ENCODE data around the gene CAND2.
"Not testable (repeated sequence)": the region's sequence is repeated elsewhere in the genome, so short reads cannot be mapped to it uniquely, and the experiment has no call there.

The CAND2 gene

DNA sequence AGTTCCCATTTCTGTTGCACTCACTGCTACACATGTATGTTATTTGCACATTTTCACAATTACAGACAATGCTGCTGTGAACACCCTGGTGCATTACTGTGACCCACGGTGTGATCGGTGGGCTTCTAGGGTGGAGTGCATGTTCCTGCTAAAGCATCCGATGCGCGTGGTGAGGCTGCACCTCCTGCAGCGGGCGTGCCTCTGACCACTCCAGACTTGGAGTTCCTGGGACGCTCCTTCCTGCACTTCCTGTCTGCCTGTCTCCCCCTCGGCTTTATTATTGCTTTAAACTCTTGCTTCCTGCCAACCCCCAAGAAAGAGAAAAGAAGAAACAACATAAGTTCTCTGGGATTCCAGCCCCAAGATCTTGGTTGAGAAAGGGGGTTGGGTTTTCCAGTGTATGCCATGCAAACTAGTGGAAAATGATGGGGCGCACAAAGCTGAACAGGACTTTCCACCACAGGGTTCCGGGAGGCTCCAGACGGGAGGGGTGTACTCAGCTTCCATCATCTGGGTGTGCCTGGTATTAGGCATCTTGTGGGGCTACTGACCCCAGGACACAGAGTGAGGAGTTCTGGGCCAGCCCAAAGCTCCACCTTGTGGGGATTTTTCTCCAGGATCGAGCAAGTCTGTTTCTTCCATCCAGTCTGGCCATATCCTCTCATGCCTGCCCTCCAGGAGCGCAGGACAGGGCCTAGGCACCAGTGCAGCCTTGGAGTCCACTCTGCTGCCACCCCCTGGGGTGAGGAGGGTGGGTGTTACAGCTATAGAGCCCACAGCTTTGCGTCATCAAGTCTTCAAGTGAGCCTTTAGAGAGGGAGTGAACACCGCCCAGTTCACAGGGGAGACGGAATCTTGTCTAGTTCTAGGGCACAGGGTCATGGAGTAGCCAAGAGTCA, 33.7 kb downstream of the CAND2 start:
- DNase-seq (ENCODE audit: low read depth in 2 of 3, low spot score in 2 of 3), result no peak

DNA sequence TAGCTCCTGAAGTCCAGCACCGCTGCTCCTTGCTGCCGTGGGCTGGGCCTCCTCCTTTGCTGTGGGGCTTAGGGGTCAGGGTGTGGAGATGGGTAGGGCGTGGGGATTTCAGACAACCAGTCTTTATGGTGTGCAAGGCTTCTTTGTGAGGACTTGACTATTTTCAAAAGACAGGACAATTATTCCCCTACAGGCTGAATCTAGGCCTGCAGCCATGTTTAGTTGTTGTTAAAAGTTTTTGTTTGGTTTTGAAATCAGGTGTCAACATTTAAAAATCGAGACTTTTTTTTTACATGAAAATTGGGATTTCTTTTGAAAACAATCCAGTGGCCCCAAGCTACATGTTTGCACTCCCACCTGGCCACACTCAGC, 34.3 kb downstream of the CAND2 start:
- no peak for DNase-seq (ENCODE audit: low read depth in 2 of 3, low spot score in 2 of 3)

- DNase-seq (ENCODE audit: low read depth in 2 of 3, low spot score in 2 of 3), result no peak
Measured at GRCh38 chr3:12831301-12831866, 34.9 kb downstream of the CAND2 start.

GRCh38 chr3:12832350-12833221, 36.1 kb downstream of the CAND2 start:
- DNase-seq (ENCODE audit: low read depth in 2 of 3, low spot score in 2 of 3), result no peak

- DNase-seq (ENCODE audit: low read depth in 2 of 3, low spot score in 2 of 3), result no peak
Measured at GRCh38 chr3:12833222-12834161, 37.0 kb downstream of the CAND2 start.

DNA sequence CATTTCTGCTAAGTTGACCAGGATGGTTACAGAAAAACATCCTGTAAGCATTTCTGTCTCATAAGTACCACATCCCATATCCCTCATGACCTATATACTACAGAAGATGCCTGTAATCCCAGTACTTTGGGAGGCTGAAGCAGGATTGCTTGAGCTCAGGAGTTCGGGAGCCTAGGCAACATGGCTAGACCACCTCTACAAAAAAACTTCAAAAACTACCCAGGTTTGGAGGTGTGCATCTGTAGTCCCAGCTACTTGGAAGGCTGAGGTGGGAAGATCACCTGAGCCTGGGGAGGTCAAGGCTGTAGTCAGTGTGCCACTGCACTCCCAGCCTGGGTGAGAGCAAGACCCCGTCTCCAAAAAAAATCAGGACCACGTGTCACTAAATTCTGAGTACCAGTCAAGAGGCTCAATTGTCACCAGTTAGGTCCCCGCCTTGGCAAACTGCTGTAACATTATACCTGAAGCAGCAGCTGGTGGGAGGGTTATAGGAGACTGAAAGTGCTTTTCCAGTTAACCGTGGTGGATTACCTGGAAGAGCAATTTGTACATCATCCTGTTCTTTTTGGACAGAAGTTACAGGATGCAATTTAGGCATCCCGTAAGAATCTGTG, 38.7 kb downstream of the CAND2 start:
- no peak for DNase-seq (ENCODE audit: low read depth in 2 of 3, low spot score in 2 of 3)

DNA sequence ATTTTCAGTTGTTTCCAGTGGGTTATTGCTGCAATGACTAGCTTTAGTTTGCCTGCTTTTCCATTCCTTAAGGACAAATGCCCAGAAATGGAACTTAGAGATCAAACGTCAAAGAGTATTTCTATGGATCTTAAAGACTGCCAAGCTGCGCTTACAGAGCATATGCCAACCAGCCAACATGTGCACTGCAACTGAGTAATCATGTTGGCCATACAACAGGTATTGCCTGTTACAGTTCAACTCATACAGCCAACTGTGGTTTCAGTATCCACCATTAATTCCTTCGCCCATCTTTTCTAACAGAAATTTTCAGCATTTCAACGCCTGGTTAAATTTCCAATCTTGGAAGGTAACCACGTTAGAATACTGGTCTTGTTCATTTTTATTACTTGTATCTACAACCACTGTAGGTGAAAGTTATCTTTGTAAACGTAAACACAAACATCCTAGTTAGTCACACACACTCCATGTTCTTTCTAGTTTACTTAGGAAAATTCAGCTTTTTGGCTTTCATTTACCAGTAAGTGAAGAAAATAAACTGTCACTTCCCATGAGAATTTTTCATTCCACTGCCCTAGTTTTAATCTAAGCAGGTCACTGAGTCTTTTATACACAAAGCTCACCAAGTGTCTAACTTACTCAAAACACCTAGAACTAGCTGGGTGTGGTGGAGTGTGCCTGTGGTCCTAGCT, 41.0 kb downstream of the CAND2 start:
- no peak for DNase-seq (ENCODE audit: low read depth in 2 of 3, low spot score in 2 of 3)

GRCh38 chr3:12838179-12838965, 41.9 kb downstream of the CAND2 start:
- no peak for DNase-seq (ENCODE audit: low read depth in 2 of 3, low spot score in 2 of 3)

DNA sequence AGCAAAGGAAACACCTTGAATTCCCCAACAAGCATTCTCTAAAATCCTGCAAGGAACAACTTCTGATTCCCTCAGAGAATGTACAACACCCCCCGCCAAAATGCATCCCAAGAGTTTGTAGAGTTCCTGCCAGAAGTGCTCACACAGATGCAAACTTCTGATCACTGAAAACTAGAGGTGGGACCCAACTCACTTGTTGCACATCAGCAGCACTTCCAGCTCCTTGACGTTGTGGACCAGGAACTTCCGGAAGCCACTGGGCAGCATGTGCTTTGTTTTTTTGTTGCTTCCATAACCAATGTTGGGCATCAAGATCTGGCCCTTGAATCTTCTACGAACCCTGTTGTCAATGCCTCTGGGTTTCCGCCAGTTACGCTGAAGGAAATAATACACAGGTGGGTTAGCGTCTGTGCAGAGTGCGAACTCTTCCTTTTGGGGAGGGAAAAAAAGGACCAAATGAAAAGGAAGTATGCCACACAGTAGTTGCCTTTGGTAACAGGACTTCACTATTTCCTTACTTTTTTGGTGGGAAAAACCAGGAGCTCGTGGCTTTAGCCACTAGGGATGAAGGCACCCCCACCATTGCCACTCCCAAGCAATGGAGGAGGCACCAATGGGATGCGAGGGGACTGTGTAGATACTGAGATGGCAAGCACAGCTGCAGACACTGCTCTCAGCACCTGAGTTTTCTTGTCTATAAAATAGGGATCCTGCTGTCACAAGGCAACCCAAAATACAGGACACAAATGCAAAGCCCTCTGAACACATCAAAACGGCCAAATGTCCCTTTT, 42.9 kb downstream of the CAND2 start:
- no peak for DNase-seq (ENCODE audit: low read depth in 2 of 3, low spot score in 2 of 3)

DNA sequence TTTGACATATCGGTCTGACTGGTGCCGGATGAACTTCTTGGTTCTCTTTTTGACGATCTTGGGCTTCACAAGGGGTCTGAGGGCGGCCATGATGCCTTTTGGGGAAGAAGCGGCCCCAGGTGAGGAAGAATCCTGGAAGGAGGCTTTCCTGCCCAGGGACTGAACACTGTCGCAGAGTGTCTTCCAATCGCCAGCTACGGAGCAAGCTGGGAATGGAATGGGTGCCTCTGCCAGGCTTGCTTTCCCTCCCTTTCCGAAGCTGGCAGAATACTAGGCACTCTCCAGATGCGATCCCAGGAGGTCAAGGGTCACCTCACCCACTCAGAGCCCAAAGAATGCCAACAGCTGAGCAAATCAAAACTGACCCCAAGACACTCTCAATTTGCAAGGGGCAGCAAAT, 43.7 kb downstream of the CAND2 start:
- not testable (repeated sequence) for DNase-seq (ENCODE audit: low read depth in 2 of 3, low spot score in 2 of 3)

DNA sequence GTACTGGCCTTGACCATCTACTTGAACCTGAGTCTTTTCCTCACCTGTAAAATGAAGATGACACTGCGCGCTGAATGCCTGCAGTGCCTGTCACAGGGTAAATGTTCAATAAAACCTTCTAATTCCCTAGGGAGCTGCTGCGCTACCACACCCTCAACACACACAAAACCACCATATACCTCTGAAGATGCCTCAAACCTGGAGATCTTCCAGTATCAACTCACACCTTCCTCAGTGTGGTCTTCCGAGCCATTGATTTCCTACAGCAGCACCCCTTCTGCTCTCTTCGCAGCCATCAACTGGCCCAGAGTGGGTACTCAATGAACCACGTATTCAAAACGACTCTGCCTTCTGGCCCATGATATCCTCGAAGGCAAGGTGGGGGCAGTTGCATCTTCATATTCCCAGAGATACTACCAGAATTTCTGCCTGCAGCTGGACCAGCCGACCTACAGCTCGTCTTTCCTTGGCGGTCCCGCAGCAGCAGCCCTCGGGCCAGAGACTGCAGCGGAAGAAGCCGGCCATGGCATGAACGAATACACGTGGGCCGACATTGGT, 44.2 kb downstream of the CAND2 start:
- no peak for DNase-seq (ENCODE audit: low read depth in 2 of 3, low spot score in 2 of 3)

DNA sequence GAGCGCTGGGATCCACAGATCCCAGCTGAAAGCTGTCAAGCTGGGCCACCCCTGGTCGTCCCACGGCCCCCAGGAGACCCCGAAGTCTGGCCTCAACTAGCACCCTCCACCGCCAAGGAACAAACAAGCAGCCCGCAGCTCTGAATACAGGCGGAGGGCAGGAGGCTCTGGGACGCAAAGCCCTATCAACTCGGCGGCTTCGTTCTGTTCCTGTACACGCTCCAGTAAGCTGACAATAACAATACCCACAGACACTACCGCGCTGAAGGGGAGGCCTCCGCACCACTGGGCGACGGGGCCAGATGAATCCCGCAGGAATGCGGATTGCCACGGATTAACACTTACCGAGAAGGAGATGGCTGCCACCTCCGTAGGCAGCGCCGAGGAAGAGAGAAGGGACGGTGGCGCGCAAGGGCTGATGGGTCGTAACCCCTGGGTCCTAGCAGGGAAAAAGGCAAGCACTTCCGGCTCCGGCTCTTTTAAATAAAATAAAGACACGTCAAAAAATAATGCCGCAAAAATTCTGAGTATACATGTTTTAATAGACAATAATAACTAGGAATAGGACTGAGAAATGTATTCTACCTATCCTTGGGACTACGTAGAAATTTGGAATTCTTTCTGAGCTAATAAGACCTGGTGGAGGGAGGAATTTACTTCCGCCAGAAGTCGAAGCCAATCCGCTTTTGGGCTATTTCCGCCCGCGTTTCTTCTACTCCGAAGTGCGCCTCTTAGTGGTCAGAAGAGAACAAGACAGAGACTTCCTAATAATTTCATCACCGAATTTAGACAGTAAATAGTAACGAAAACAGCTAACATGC, 44.9 kb downstream of the CAND2 start, which contains the start of gene RPL32:
RPL32 (minus strand) TSS at position 417 of the 821 bp plus-strand sequence. CDS start 1,328 bp downstream, outside the sequence.
- DNase-seq (ENCODE audit: low read depth in 2 of 3, low spot score in 2 of 3), result peak; percentile 62 to 74 (median 64)

- DNase-seq (ENCODE audit: low read depth in 2 of 3, low spot score in 2 of 3), result no peak
Measured at GRCh38 chr3:12841970-12842328, 45.5 kb downstream of the CAND2 start.

DNA sequence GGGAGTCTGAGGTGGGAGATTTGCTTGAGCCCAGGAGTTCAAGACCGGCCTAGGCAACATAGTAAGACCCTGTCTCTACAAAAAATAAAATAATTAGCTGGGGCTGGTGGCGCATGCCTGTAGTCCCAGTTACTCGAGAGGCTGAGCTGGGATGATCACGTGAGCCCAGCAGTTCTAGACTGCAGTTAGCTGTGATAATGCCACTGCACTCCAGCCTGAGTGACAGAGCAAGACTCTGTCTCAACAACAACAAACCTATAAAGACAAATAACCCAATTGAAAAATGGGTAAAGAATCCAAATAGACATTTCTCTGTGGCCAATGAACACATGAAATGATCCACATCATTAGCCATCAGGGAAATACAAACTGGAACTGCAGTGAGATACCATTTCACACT, 46.0 kb downstream of the CAND2 start:
- DNase-seq (ENCODE audit: low read depth in 2 of 3, low spot score in 2 of 3), result no peak

GRCh38 chr3:12845811-12846210, 49.3 kb downstream of the CAND2 start:
- no peak for DNase-seq (ENCODE audit: low read depth in 2 of 3, low spot score in 2 of 3)

DNA sequence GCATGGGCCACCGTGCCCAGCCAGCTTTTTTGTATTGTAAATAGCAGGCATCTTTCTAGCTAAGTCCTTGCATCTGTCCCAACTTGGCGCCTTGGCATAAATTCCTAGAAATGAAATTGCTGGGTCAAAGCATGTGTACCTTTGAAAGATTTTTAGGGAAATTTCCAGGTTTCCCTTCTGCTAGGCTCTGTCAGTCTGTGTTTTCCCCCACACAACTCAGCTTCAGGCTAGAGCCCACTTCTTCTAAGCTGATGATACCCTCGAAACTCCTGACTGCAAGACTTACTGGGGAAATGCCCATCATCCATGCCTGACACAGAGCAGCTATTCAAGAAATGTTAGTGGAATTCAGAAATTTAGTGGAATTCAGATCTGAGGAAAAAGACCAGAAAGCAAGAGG, 55.7 kb downstream of the CAND2 start:
- no peak for DNase-seq (ENCODE audit: low read depth in 2 of 3, low spot score in 2 of 3)

- DNase-seq (ENCODE audit: low read depth in 2 of 3, low spot score in 2 of 3), result not testable (repeated sequence)
Measured at GRCh38 chr3:12853847-12854246, 57.4 kb downstream of the CAND2 start.

Measured in activated CD8-positive, alpha-beta memory T cell treated with anti-CD3 and anti-CD28 coated beads for 48 hours (primary cell).